Right kidney (tissue), 1 donor: Measurements from ENCODE around the gene MBP.

ENCODE experiments used
- DNase-seq: peaks from one replicate; pipeline ENCODE4 v3.0.0-alpha.2; 2016

Gene MBP

DNA sequence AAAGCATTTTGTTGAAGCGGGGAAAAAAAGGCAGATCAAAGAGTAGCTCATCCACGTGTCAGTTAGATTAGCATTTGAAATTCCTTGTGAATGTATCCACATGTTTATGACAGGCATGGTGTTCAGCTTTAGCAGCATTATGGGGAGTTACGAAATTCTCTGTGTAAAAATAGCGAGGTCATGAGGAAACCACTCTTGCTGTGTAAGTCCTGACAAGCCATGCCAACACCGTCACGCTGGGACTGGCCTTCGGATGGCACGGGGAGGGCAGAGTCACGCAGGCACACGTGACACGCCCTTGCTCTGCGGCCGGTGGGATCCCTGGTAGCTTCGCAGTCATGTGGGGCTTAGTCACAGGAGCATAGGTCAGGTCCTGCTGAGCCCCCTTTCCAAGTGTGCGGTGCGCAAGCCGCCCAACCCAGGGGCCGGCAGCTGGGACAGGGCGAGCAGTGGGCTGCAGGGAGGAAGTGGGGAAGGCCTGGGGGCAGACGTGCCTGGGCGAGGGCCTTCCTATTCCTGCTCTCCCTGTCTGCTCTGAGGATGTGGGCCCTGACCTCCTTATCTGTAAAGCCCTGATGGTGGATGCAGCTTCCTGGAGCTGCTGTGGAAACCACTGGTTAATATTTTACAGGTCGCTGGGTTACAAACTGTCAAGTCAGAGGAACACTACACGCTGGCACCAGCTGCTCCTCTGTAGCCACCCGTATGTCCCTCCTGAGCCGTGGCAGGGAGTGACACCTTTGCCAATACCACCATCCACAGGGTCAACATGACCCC is 18.0 kb downstream of the MBP start:
- DNase-seq, result no peak

DNA sequence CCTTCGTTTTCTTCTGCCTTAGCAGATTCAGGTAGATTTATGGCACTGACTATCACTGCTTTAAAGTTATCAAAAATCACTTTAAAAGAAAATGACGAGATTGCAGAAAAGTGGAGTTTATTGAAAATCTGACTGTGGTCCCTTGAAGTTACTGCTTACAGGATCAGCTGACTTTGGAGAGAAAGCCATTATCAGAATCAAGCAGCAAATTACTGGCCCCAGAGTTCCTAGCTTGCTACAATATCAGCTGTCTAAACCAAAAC is 18.5 kb downstream of the MBP start:
- no peak for DNase-seq

DNA sequence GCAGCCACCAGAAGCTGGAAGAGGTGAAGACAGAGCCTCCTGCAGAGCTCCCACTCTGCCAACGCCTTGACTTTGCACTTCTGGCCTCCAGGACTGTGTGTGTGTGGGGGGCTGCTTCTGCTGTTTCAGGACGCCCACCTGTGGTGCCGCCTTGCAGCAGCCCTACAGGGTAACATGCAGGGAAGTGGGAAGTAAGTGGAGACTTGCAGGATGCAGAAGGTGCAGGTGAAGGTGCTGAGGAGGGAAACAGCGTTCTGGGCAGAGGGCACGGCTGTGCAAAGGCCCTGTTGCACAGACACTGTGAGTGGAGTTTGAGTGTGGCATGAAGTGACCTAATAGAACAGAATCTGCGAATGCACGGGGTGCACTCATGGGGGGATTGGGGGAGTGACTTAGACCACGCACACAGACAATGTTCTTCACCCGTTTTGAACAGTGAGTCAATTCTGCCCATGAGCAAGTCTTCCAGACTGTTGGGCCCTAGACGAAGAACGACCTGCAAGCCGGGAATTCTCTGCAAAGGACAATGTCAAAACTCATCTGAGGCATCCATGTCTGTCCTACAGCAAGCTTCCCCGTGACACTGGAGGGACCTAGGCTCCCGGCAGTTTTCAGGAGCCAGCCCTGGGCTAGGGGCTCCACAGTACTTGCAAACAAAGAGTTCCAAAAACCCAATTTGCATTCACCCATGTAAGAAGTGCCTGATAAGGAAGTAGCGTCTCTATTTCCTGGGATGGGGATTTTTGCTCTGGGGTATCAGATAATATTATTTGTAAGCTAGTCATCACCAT is 19.0 kb downstream of the MBP start:
- no peak for DNase-seq

DNA sequence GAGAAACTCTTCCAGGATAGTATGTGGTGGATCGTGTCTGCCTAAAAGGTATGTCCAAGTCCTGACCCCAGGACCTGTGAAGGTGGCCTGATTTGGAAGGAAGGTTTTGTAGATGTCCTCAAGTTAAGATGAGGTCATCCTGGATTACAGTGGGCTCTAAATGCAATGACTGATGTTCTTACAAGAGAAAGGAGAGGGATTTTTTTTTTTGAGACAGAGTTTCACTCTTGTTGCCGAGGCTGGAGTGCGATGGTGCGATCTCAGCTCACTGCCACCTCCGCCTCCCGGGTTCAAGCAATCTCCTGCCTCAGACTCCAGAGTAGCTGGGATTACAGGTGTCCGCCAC is 19.9 kb downstream of the MBP start:
- no peak for DNase-seq

DNA sequence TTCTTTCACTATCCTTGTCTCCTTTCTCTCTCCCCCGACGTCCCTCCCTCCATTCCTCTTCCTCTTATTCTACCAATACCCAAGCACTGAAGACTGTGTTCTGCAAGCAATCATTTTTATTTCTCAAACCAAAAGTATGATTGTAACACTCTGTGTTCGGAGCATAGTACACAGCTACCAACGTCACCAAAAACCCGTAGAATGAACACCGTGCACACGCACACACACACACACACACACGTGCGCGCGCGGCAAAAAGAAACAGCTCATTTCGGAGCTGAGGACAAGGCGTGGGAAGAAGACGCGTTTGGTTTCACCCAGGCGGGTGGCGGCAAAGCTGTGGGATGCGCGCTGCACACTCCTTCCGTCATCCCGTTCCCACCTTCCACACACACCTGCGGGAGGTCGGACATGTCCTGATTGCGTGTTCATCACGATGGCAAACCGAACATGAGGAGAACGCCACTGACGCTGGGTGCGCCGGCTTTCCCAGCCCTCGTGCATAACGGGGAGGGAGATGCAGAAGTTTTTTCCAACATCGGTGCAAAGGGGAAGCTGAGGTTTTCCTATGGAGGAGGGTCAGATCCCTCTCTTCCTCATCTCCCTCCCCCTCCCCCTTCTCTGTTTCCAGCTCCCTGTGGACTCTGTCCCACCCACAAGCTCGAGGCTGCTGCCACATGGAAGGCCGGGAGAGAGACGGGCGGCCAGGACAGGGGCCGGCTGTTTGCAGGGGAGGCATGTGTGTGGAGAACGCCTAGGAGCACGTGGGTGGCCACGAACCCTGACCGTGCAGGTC is 20.4 kb downstream of the MBP start:
- DNase-seq, result no peak

DNA sequence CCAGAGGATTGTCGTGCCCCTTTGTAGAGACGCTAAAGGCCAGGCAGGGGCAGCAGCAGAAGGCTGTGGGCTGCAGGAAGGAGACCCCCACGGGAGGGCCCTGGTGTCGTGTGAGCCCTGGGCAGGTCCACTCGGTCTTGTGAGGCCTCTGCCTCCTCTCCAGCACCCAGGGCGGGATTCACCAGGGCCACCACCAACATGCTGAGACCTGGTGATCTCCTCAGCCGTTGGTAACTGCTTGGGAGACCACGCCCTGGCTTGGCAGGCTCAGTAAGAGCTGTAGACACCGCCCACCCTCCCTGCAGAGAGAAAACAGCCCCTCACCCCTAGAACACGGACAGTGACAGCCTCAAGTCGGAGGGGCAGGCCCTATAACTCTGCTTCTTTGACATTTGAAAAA is 21.1 kb downstream of the MBP start:
- DNase-seq, result no peak

DNA sequence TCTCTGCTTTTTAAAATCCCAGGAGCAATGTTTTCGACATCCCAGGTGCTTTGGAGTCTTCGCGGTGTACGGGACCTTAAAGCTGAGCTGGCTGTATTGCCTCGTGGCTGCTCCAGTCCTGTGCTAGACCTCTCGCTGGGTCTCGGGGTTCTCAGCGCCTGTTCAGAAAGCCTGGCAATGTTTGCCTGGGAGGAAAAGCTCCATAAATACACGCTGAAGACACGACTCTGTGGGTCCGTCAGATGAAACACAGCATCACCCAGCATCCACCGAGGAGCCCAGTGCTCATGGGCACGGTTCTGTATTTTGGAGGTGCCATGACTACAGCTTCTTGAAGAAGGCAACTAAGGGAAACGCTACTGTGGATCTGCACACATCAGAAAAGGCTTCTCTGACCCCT is 21.6 kb downstream of the MBP start:
- no peak for DNase-seq

DNA sequence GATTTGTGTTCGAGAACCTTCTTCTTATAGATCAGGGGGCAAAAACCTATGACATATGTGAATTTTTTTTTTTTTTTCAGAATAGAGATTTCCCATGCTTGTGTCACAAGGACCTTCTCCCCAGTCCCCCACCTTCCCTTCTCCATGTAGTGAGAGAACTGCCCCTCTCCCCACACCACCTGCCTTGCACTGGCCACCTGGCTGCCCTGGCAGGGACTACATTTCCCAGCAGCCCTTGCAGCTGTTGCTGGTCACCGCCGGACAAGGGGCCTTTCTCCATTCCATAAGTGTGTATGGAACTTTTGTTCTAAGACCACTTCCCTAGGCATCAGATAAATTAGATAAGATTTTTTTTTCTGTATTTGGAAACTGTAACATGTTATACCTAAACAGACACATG is 22.2 kb downstream of the MBP start:
- DNase-seq, result no peak

DNA sequence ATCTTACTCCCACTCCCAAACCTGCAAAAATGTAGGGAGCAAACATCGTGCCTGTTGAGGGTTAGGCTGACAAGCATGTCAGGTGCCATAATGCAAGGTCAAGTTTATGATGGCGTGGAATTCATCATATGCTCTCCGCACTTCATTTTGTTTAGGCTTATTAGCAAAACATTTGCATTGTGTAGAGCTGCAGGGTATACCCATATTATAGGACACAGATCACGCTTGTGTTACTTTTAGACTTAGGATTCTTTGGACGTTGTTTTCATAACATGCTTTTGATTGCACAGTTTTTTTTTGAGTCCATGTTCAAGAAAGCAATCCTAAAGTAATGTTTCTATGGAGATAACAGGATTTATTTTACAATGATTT is 22.9 kb downstream of the MBP start:
- DNase-seq, result no peak

DNA sequence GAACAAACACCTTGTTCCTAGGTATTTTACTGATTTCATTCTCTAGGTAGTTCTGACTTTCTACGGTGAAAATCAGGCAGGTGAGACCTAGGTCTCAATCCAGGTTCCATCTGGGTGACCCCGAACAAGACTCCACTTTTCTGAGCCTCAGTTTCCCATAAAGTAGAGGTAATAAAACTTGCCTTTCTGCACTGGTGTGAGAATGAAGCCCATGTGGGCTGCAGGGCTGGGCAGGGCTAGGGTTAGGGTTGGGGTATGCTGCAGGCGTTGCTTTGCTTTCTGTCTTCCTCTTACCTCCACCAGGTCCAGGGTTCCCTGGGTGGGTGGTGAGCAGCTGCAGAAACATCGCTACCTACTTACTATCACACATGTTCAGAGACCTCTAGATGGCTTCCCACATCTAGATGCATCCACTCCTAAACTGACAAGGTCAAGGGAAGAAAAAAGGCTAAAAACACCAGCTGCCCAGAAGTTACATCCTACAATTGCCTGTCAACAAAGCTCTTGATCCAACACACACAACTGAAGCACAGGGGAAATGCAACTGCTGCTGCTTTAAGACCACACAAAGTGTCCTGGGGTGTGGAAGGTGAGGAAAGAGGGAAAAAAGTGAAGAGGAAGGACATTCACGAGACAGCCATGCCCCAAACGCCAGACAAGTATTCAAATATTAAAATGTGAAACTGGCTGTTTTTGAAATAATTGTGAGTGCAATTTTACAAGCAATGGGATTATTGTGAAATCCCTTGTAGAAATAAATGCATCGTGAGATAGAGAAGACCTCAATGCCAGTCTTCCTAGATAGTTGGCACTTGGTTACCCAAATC is 23.5 kb downstream of the MBP start:
- DNase-seq, result no peak

DNA sequence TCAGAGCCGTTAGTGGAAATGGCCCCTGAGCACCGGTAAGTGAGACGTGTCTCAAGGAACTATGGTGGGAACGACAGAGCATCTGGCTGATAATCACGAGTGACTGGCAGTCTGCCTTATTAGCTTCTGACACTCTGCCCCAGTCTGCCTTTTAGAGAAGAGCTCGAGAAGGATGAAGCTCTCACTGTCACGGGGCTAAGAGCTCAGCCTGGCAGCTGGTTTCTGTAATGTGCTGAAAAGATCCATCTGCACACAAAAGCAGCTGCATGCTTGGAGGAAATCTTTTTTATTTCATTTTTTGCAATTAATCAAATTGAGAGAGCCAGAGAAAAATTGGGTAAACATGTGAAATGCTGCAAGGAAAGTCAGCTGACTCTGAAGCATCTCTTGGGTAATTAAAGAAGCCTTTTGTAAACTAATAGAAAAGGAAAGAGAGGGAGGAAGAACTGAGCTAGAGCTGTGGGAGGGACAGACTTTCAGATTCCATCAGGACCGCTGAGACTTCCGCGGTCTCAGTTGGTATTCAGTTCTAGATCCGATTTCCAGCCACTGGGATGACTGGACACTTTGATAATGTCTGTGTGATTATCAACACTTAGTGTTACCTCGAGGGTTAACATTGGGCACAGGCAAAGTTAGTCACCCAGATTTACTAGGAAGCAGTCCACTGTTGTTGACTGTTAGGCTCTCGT is 24.4 kb downstream of the MBP start:
- DNase-seq, result peak; percentile 65

DNA sequence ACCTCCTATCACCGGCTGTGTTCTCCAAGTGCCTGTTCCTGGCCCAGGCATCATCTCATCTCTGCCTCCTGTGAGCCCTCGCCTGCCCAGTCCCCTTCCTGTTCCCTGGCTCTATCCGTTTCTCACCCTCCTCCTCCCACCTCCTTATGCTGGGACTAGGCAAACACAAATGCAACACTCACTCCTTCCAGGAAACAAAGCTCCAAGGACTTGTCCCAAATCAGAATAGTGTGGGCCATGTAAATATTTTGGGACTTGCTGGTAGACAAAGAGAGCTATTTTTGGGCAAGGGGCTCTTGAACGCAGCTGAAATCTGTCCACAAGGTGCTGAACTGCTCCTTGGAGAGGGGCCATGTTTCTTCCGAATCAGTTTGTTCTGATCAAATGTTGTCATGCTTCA is 25.3 kb downstream of the MBP start:
- DNase-seq, result peak; percentile 32

DNA sequence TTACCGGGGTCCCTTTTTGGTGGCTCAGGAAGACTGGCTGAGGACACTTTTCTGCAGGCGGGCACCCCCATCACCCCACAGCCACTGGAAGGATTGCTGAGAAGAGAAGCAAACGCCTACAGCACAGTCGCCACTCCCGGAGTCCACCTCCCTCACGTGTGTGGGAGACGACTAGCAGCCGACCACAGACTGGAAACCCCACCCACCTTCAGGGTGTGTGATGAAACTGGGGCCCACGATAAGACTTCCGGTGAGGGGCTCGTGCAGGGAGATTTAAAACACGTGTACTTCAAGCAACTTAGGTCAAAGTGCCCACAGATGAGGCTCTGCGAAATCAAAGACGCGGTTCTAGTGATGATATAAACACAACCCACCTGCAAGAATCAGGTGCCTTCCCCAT is 26.3 kb downstream of the MBP start:
- peak; percentile 4 for DNase-seq

DNA sequence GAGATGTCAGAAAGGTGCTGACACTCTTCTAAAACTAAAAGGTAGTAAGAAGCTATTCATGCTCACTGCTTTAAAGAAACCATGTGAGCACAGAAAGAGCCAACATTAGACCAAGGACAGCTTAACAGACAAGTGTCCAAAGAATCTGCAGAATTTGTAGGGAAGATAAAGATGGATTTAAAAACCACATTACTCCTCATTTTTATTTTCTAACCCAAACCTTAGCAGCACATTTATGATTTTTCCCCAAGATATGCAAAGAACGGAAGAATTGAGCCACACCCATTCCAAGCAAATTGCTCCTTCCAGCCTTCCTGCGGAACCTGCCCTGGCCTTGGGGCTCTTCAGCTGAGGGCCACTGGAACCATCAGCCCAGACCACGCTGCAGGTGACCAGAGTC is 26.9 kb downstream of the MBP start:
- DNase-seq, result no peak

DNA sequence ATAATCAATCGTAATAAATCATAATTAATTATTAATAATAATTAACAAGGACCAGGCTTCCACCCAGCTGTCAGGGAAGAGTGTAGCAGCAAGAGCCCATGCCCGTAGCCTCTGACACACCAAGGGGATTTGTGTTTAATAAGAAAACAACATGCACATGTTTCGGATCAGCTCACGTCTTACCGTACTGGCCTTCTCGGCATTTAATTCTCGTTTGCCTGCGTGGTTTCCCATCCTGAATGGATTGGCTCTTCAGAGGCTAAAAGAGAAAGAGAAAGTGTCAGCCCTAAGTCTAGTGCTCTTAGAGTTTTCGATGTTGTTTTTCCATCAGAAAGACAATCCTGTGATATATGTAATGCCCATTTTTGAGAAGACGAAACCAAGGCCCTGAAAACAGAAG is 27.6 kb downstream of the MBP start:
- DNase-seq, result no peak

DNA sequence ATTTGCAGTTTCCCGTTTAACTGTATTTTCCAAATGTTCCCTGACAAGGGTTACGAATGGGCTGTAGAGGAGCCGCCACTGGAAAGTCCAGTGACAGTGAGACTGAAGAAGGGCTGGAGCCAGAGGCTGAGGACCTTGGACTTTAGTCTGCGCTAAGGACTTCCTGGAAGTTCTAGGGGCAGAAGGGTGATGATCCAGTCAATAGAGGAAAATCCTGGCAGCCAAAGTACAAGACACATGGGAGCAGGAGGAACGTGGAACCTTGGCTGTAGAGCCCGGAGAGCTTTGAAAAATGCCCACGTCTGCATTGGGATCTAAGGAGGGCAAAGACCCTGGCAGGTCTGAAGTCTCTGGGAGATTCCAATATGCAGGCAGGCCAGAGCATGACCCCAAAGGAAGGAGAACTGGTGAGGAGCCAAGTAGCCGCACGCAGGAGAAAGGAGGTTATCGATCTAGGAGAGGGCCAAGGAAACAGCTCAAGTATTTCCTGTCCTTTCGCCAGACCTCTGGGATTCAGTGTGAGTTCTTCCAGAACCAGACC is 28.5 kb downstream of the MBP start:
- DNase-seq, result no peak

DNA sequence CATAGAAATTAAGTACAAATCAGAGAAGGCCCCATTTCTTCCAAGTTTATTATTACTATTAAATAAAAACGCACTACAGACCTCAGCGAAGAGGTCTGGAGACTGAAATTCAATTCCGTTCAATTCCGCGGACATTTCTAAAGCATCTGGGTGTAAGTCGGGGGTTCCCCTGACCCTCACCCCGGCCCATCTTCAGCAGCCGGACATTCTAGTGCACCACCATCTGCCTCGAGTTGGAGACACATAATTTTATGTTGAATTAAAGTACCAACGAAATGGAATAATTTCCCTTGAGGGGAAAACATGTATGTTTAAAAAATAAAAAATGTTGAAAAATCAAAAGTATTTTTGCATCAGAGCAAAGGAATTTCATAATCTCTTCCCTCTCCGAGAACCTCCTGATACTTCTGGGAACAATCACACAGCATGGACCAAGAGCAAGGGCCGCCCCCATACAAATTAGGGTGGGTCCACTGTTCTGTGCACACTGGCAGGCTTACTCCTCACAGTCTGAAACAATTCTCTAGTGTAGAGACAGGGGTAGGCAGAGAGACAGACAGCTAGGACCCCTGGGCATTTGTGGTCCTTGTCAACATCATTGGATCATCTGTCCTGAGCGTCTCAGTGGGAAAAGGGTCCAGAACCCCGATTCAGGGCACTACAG is 29.3 kb downstream of the MBP start:
- no peak for DNase-seq

DNA sequence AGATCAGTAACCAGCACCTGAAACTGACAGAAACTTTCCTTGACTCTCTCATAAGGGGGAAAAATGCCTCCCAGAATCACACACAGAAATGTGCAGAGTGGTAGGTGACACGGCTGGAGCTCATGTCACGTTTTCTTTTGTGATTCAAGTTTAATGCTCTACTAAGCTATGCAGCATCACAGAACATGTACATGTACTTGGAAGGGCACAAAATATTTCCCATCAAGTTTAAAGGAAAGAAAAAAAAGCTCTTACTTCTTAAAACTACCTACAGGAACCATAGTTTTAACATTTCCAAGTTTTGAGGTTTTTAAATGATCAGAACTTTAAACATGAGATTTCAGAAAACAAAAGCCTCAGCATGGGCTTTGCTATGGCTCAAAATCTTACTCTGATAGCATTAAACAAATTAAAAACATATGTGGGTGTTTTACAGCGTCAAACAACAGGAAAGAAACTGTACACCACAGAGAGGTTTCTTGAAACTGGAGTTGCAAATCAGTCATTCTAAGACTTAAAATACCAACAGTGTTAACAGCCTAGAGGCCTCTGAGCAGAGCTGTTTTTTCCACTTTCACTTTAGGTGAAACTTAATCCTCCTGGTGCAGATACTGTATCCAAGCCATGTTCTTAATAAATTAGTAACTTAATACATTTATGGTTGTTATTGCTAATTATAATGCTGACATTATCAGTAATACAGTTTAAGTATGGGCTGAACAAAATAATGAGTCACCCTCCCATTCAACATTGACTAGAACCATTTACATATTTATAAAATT is 30.1 kb downstream of the MBP start:
- no peak for DNase-seq

DNA sequence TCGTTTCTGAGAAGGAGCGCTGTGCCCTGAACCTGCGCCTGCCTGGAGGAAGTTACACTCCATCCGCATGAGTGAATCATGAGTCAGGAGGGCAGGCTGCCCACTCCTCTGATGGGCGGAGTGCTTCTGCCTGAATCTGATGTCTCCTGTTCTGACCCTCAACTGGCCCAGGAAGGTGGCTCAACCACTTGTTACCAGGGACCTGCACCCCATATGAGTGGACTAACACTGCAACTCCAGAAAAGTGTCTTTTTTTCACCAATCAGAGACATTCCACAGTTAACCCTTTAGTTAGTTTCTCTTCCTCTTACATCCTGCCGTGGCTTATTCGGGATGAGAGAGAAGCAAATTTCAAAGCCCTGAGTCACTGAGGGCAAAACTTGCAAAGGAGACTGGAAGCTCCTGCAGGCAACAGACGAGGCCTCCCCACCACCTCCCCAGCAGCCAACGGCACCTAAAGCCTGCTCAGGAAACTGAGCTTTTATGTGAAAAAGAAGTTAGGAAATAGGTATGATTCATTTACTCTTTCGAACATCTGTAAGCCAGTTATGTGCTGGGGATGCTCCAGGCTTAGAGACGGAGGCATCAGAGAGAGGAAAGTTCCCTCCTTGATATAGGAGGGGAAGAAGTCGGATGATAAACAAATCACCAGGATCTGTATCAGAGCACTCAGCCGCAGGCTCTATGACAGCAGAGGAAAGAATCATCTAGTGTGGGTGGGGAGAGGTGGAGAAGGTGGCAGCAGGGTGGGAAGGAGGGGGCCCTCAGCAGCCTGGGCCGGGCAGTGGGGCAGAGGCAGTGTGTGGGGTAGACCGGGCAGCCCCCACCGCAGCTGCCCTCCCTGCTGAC is 30.9 kb downstream of the MBP start:
- DNase-seq, result no peak
